Keratinocyte (primary cell): ENCODE measurements around the gene ARL17B. TPM values are rescaled to one million over a fixed set of nuclear protein-coding genes. Genes with fewer than 3 reads are reported as not detected.
"Not testable (repeated sequence)": the region's sequence is repeated elsewhere in the genome, so short reads cannot be mapped to it uniquely, and the experiment has no call there.

Experiments
- DNase-seq: peaks from one replicate; pipeline ENCODE4 v3.0.0-alpha.2; 2011; ENCODE audit warnings: low read depth, missing footprints, low spot score
- FAIRE-seq: peaks from 2 replicates; lab custom pipeline; 2011; peaks lifted over from hg19 to GRCh38; lab: Jason Lieb, UNC
- H2AFZ ChIP-seq: 2 replicates; pipeline ENCODE4 v1.6.0; 2012; ENCODE audit warnings: low read length, control low read depth, inconsistent platforms; ENCODE audit not compliant: control insufficient read depth
- H3K27ac ChIP-seq: 2 replicates; pipeline ENCODE4 v1.5.1; 2011; ENCODE audit warnings: low read length; ENCODE audit not compliant: control insufficient read depth, insufficient read depth
- H3K27me3 ChIP-seq: 3 replicates; pipeline ENCODE4 v1.6.0; 2011; ENCODE audit warnings: low read length; ENCODE audit not compliant: control insufficient read depth, insufficient read depth; ENCODE audit errors: extremely low read depth
- H3K36me3 ChIP-seq, 2 experiments: 2 replicates in 1 of 2; 3 replicates in 1 of 2; pipeline ENCODE4 v1.5.1; 2011; ENCODE audit warnings: low read length in 2 of 2, mild to moderate bottlenecking in 1 of 2; ENCODE audit not compliant: control insufficient read depth in 2 of 2, insufficient read depth in 2 of 2; ENCODE audit errors: extremely low read depth in 1 of 2
- H3K4me1 ChIP-seq: 3 replicates; pipeline ENCODE4 v1.5.1; 2011; ENCODE audit warnings: low read length; ENCODE audit not compliant: control insufficient read depth, insufficient read depth; ENCODE audit errors: extremely low read depth
- H3K4me2 ChIP-seq: 3 replicates; pipeline ENCODE4 v1.6.0; 2011; ENCODE audit warnings: low read depth, low read length; ENCODE audit not compliant: control insufficient read depth, insufficient read depth; ENCODE audit errors: extremely low read depth
- H3K4me3 ChIP-seq, 3 experiments: fragments of 200-600 bp in 1 of 3; sonication (generic) in 1 of 3; 2 replicates in 2 of 3; 3 replicates in 1 of 3; pipeline ENCODE4 v1.5.1; 2011 to 2016; ENCODE audit warnings: low read length in 3 of 3, mild to moderate bottlenecking in 3 of 3, control low read depth in 2 of 3, inconsistent platforms in 1 of 3, low read depth in 1 of 3, mixed read lengths in 1 of 3, mixed run types in 1 of 3, moderate library complexity in 1 of 3; ENCODE audit not compliant: control insufficient read depth in 2 of 3, insufficient read depth in 2 of 3; ENCODE audit errors: extremely low read depth in 1 of 3
- H3K79me2 ChIP-seq: 2 replicates; pipeline ENCODE4 v1.6.0; 2012; ENCODE audit warnings: low read length; ENCODE audit not compliant: control insufficient read depth, insufficient read depth
- H3K9ac ChIP-seq: 3 replicates; pipeline ENCODE4 v1.6.0; 2011; ENCODE audit warnings: low read length; ENCODE audit not compliant: control insufficient read depth, insufficient read depth; ENCODE audit errors: extremely low read depth
- H3K9me1 ChIP-seq: 3 replicates; pipeline ENCODE4 v1.6.0; 2011; ENCODE audit warnings: low read length; ENCODE audit not compliant: control insufficient read depth, insufficient read depth; ENCODE audit errors: extremely low read depth
- H3K9me3 ChIP-seq: 2 replicates; pipeline ENCODE4 v1.5.1; 2012; ENCODE audit warnings: low read depth, low read length; ENCODE audit not compliant: control insufficient read depth
- H4K20me1 ChIP-seq: 3 replicates; pipeline ENCODE4 v1.6.0; 2011; ENCODE audit warnings: low read length; ENCODE audit not compliant: control insufficient read depth, insufficient read depth; ENCODE audit errors: extremely low read depth
- dilution Hi-C: fragments of 300-500 bp; cut with MboI; formaldehyde crosslinking; loops from one replicate; pipeline ENCODE4 v1.7.0; 2020; ENCODE audit warnings: low sequenced_read_pairs; ENCODE audit not compliant: extremely low pct_ligation_motif_present
- polyA plus RNA-seq, 5 experiments: library from polyadenylated mRNA; depleted of rRNA in 3 of 5; stranded (reverse) in 3 of 5; stranded (forward) in 1 of 5; unstranded in 1 of 5; fragments of >200 nt; gene quantifications; 1 replicate in 1 of 5; 2 replicates in 3 of 5; 3 replicates in 1 of 5; pipeline versions ENCODE4 v1.2.1 to v1.2.3, GENCODE V29; 2011 to 2012; ENCODE audit warnings: missing spikeins in 2 of 5, low read depth in 1 of 5, low replicate concordance in 1 of 5

Gene ARL17B
- polyA plus RNA-seq, 1 donor (not counting 4 experiments of a cell fraction or from before 2014, with no cell fraction given), result 9.7 TPM

DNA sequence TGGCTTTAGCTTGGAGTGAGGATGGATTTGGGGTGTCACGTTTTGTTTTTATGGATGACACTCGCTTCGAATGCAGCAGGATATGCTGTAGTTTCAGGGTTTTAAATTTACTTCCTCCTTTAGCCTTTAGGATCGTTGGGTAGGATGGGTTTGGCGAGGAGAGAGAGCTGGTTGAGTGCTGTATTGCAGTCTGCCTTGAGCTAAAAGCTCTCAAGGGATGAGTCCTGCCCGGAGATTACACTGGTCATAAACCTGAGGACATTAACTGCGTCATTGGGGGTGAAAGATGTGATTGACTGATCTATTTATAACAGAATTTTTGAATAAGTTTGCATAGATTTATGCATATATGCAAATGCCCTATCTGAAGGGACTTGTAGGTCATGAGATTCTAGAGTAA, 11.9 kb upstream of the ARL17B start:
- H3K9me3 ChIP-seq, H3K9ac ChIP-seq, H3K79me2 ChIP-seq, H3K4me3 ChIP-seq, H3K36me3 ChIP-seq, H4K20me1 ChIP-seq, H3K4me1 ChIP-seq, H3K27ac ChIP-seq, H3K27me3 ChIP-seq, DNase-seq, H3K4me2 ChIP-seq, H2AFZ ChIP-seq, dilution Hi-C loops, H3K9me1 ChIP-seq: not testable (repeated sequence)
- FAIRE-seq, result peak; percentile 94

DNA sequence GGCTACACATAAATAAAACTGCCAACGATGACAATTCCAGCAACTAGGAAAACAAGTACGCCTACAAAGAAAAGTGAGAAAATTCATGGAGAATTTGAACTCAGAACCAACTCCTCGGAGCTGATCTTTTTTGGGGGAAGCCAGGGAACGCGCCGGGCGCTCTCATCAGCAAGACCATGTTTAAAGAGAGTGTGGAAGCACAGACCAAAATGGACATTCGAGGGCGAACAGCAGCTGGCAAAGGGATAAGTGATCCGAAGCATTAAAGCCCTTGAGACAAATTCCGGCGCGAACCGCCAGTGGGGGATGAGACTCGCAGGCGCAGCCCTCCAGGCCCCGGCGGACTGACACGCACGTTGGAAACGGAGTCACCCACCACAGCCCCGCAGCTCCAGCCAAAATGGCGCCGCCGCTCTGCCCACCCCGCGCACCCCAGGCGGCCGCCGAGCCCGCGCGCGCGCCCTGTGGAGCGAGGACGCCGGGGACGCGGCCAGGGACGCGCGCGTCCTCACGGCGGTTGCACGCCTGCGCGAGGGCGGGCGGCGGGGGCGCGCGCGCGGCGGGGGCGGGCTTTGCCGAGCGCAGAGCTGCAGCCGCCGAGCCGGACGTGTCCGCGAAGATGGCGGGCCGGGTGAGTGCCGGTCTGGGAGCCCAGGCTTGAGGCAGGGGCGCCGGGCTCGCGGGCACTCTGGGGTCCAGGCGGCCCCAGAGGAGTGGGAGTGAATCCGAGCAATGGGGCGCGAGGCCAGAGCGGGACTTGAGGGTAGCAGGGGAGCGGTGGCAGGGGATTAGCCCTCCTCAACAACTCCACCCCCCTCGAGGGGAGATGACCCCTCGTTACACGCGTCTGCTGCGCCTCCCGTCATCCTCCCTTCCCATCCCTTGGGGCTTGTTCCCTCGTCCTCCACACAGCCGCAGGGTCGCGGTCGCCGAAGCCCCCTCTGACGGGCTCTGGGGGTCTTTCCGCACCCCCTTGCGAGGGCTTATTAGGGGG, 11.0 kb upstream of the ARL17B start:
- H4K20me1 ChIP-seq, H3K79me2 ChIP-seq, H3K9me3 ChIP-seq, DNase-seq, H3K27ac ChIP-seq, H3K36me3 ChIP-seq, dilution Hi-C loops, H2AFZ ChIP-seq, H3K4me1 ChIP-seq, H3K9me1 ChIP-seq, H3K4me2 ChIP-seq, H3K27me3 ChIP-seq, H3K4me3 ChIP-seq, H3K9ac ChIP-seq: not testable (repeated sequence)
- peak; percentile 13 for FAIRE-seq

DNA sequence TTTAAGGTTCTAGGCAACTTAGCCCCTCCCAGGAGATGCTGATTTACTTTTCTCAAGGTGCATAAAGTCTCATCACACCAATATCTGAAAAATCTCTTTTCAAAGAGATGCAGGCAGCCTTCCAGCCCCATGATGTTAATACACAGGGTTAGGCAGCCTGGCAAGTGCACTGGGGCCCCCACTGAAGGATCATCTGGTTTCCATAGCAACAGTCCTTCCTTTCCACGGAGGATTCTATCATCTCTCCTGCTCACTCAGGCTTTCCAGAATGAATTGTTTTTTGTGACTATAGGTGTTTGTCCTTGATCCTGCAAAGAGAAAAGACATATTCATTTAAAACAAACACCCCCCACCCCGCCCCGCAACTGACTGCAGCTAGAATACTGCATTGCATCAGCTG, 6.0 kb upstream of the ARL17B start:
- DNase-seq, H3K9me1 ChIP-seq, H3K4me1 ChIP-seq, H2AFZ ChIP-seq, H3K4me3 ChIP-seq, H3K36me3 ChIP-seq, FAIRE-seq, H3K27ac ChIP-seq, H3K9me3 ChIP-seq, H3K4me2 ChIP-seq, H3K27me3 ChIP-seq, H3K9ac ChIP-seq, dilution Hi-C loops, H3K79me2 ChIP-seq, H4K20me1 ChIP-seq: not testable (repeated sequence)

DNA sequence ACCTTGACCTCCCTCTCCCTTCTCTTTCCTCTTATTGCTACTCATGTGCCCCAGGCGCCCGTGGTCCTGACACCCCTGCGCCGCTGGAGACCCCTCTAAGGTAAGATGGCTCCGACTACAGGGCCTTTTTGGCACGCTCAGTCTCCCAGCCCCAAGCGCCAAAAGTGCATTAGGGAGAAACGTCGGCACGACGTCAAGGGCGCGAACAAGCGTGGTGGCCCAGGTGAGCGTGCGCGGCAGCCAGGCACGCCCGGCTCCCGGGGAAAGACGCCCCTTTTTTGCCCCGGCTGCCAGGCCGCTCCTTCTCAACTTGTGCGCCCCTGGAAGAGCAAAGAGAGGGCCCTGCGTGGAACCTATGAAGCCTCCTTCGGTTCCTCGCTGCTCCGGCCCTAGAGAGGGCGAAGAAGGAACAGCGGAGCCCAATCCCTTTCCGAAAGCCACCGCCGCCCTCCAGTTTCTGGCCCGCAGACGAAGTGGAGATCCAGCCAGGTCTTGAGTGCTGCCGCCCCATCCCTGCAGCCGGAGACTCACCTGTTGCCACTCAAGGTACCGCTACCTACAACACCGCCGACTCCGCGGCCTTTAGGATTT, 326 bp downstream of the ARL17B start:
- H2AFZ ChIP-seq, H3K9me3 ChIP-seq, H3K4me1 ChIP-seq, H3K9me1 ChIP-seq, FAIRE-seq, DNase-seq, H3K36me3 ChIP-seq, H3K27me3 ChIP-seq, H3K27ac ChIP-seq, H3K9ac ChIP-seq, H4K20me1 ChIP-seq, dilution Hi-C loops, H3K4me2 ChIP-seq, H3K79me2 ChIP-seq, H3K4me3 ChIP-seq: not testable (repeated sequence)

DNA sequence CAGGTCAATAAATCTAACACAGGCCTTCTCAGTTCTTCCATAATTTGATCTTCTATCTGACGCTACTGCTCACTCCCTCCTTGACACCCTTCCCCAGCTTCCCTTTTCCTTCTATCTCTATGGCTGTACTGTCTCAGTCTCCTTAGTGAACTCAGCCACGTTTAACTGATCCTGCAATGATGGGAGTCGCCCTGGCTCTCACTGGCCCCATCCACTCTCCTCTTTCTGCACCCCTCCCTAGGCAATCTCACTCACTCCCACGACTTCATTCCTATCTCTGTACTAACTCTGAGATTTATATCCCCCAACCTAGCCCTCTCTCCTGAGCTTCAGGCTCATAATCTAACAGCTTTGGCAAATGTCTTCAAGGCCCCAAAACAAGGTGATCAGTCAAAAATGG, 7.7 kb downstream of the ARL17B start:
- not testable (repeated sequence) for FAIRE-seq, H2AFZ ChIP-seq, H3K36me3 ChIP-seq

More for the DNA sequence above, 7.7 kb downstream of the ARL17B start:
- H3K27ac ChIP-seq, H3K9me3 ChIP-seq, DNase-seq, H4K20me1 ChIP-seq, H3K4me3 ChIP-seq, dilution Hi-C loops, H3K27me3 ChIP-seq, H3K4me1 ChIP-seq, H3K4me2 ChIP-seq, H3K79me2 ChIP-seq, H3K9ac ChIP-seq, H3K9me1 ChIP-seq: not testable (repeated sequence)
